GDM1 (cell line): ENCODE measurements around the gene SRSF5.
"Not testable (repeated sequence)": the region's sequence is repeated elsewhere in the genome, so short reads cannot be mapped to it uniquely, and the experiment has no call there.

Experiments
- DNase-seq: peaks from one replicate; lab custom pipeline; 2025; lab: John Stamatoyannopoulos, UW

Gene SRSF5

GRCh38 chr14:69766984-69767368 is at the start of gene SRSF5:
TSS of gene SRSF5 (plus strand) at chr14:69767142. CDS start at chr14:69768157, 1,015 bp downstream.
- DNase-seq, result peak; percentile 96

- DNase-seq, result not testable (repeated sequence)
Observed at GRCh38 chr14:69718614-69719013, 48.3 kb upstream of the SRSF5 start.

GRCh38 chr14:69719501-69719951 is 47.4 kb upstream of the SRSF5 start:
- peak; percentile 63 for DNase-seq

GRCh38 chr14:69720912-69721311 is 46.0 kb upstream of the SRSF5 start:
- DNase-seq, result no peak

GRCh38 chr14:69726761-69727511 is 40.0 kb upstream of the SRSF5 start:
- DNase-seq, result peak; percentile 58

- no peak for DNase-seq
Observed at GRCh38 chr14:69727860-69728259, 39.1 kb upstream of the SRSF5 start.

GRCh38 chr14:69731919-69732598 is 34.9 kb upstream of the SRSF5 start:
- DNase-seq, result not testable (repeated sequence)

- not testable (repeated sequence) for DNase-seq
Observed at GRCh38 chr14:69736405-69736804, 30.5 kb upstream of the SRSF5 start.

- DNase-seq, result no peak
Observed at GRCh38 chr14:69741055-69741454, 25.9 kb upstream of the SRSF5 start.

GRCh38 chr14:69749956-69750355 is 17.0 kb upstream of the SRSF5 start:
- no peak for DNase-seq

- DNase-seq, result no peak
Observed at GRCh38 chr14:69750495-69750894, 16.4 kb upstream of the SRSF5 start.

- DNase-seq, result no peak
Observed at GRCh38 chr14:69752773-69753172, 14.2 kb upstream of the SRSF5 start.

- no peak for DNase-seq
Observed at GRCh38 chr14:69753860-69754259, 13.1 kb upstream of the SRSF5 start.

GRCh38 chr14:69754487-69754886 is 12.5 kb upstream of the SRSF5 start:
- no peak for DNase-seq

GRCh38 chr14:69755296-69755695 is 11.6 kb upstream of the SRSF5 start:
- DNase-seq, result no peak

GRCh38 chr14:69755784-69756183 is 11.2 kb upstream of the SRSF5 start:
- DNase-seq, result no peak

GRCh38 chr14:69756298-69756697 is 10.6 kb upstream of the SRSF5 start:
- DNase-seq, result no peak

GRCh38 chr14:69760810-69761209 is 6.1 kb upstream of the SRSF5 start:
- DNase-seq, result no peak

- peak; percentile 14 for DNase-seq
Observed at GRCh38 chr14:69763761-69764510, 3.0 kb upstream of the SRSF5 start.

GRCh38 chr14:69767369-69767999 is 542 bp downstream of the SRSF5 start:
- DNase-seq, result peak; percentile 85

- no peak for DNase-seq
Observed at GRCh38 chr14:69768873-69769272, 1.9 kb downstream of the SRSF5 start.

- DNase-seq, result no peak
Observed at GRCh38 chr14:69769623-69770022, 2.7 kb downstream of the SRSF5 start.
